H1 (cell line): ENCODE results near the gene TMEM161B. TPM values are rescaled to one million over a fixed set of nuclear protein-coding genes. Genes with fewer than 3 reads are reported as not detected.
"Not testable (repeated sequence)": the region's sequence is repeated elsewhere in the genome, so short reads cannot be mapped to it uniquely, and the experiment has no call there.

Experiments
- CTCF ChIA-PET: fragments of 300-600 bp; sonication (Branson Sonifier 250); formaldehyde crosslinking; loops from one replicate; lab custom pipeline; 2021; ENCODE audit not compliant: partially characterized antibody; lab: Charles Lee
- POLR2A ChIA-PET: fragments of 300-600 bp; sonication (Branson Sonifier 250); formaldehyde crosslinking; loops from one replicate; lab custom pipeline; 2021; ENCODE audit warnings: inconsistent platforms; ENCODE audit not compliant: partially characterized antibody; lab: Charles Lee
- DNase-seq, 2 experiments: peaks; one replicate each; pipeline versions ENCODE4 v3.0.0 to v3.0.0-alpha.2; 2010 to 2022; ENCODE audit warnings: low spot score in 2 of 2, low read depth in 1 of 2, mixed read lengths in 1 of 2
- FAIRE-seq: peaks from 2 replicates; lab custom pipeline; 2011; peaks lifted over from hg19 to GRCh38; lab: Jason Lieb, UNC
- H2AFZ ChIP-seq: 2 replicates; pipeline ENCODE4 v1.8.1; 2012; ENCODE audit warnings: low read length, inconsistent platforms
- H2AK5ac ChIP-seq: 2 replicates; pipeline ENCODE4 v1.6.1; 2013; ENCODE audit warnings: low read depth, low read length
- H2BK120ac ChIP-seq: replicated peaks from 2 replicates; pipeline ENCODE3; 2013; ENCODE audit warnings: low read depth, low read length, inconsistent platforms
- H2BK12ac ChIP-seq: 2 replicates; pipeline ENCODE4 v1.6.1; 2013; ENCODE audit warnings: low read depth, low read length
- H2BK15ac ChIP-seq: 2 replicates; pipeline ENCODE4 v1.6.1; 2013; ENCODE audit warnings: low read length
- H2BK20ac ChIP-seq: 2 replicates; pipeline ENCODE4 v1.6.1; 2013; ENCODE audit warnings: low read length
- H2BK5ac ChIP-seq: 2 replicates; pipeline ENCODE4 v1.6.1; 2013; ENCODE audit warnings: low read depth, low read length
- H3K14ac ChIP-seq: 2 replicates; pipeline ENCODE4 v1.6.1; 2013; ENCODE audit warnings: inconsistent platforms; ENCODE audit not compliant: insufficient read length
- H3K18ac ChIP-seq: 2 replicates; pipeline ENCODE4 v1.6.1; 2013; ENCODE audit warnings: low read length; ENCODE audit errors: extremely low read depth
- H3K23ac ChIP-seq: 2 replicates; pipeline ENCODE4 v1.6.1; 2013; ENCODE audit warnings: inconsistent platforms; ENCODE audit not compliant: insufficient read length
- H3K23me2 ChIP-seq: 2 replicates; pipeline ENCODE4 v1.6.1; 2013; ENCODE audit warnings: low read depth, low read length
- H3K27ac ChIP-seq: 2 replicates; pipeline ENCODE4 v1.6.1; 2011; ENCODE audit warnings: low read depth, low read length, inconsistent platforms
- H3K27me3 ChIP-seq, 4 experiments: replicated peaks in 1 of 4; 1 replicate in 1 of 4; 2 replicates in 3 of 4; pipeline versions ENCODE4 v1.6.1 to v1.8.1; 2011 to 2013; ENCODE audit warnings: low read length in 3 of 4, mild to moderate bottlenecking in 3 of 4, inconsistent platforms in 2 of 4, mixed read lengths in 2 of 4, moderate library complexity in 1 of 4; ENCODE audit not compliant: control insufficient read depth in 3 of 4, insufficient read depth in 3 of 4; ENCODE audit errors: extremely low read depth in 1 of 4
- H3K36me3 ChIP-seq, 4 experiments: 2 replicates each; pipeline versions ENCODE4 v1.6.1 to v1.8.1; 2011 to 2013; ENCODE audit warnings: mild to moderate bottlenecking in 4 of 4, low read length in 3 of 4, moderate library complexity in 2 of 4, control low read depth in 1 of 4, inconsistent platforms in 1 of 4; ENCODE audit not compliant: insufficient read depth in 4 of 4, control insufficient read depth in 2 of 4
- H3K4ac ChIP-seq: replicated peaks from 2 replicates; pipeline ENCODE3; 2013; ENCODE audit warnings: low read length, low read depth, mixed read lengths, inconsistent platforms; ENCODE audit not compliant: insufficient read length
- H3K4me1 ChIP-seq, 4 experiments: replicated peaks in 1 of 4; 1 replicate in 1 of 4; 2 replicates in 3 of 4; pipeline versions ENCODE4 v1.6.1 to v1.8.1; 2011 to 2013; ENCODE audit warnings: low read length in 3 of 4, inconsistent platforms in 2 of 4, mixed read lengths in 1 of 4; ENCODE audit not compliant: insufficient read depth in 4 of 4, control insufficient read depth in 3 of 4
- H3K4me2 ChIP-seq, 2 experiments: 2 replicates each; pipeline versions ENCODE4 v1.6.1 to v1.8.1; 2011 to 2013; ENCODE audit warnings: low read depth in 2 of 2, low read length in 2 of 2, control low read depth in 1 of 2, inconsistent platforms in 1 of 2, mild to moderate bottlenecking in 1 of 2; ENCODE audit not compliant: insufficient read depth in 1 of 2
- H3K4me3 ChIP-seq, 4 experiments: fragments of 200-600, 300-600 bp in 1 of 4; sonication (generic), shearing (Covaris generic), sonication (Bioruptor Twin) in 1 of 4; 2 replicates each; pipeline versions ENCODE4 v1.5.1 to v1.8.1; 2011 to 2016; ENCODE audit warnings: low read length in 4 of 4, low read depth in 3 of 4, control low read depth in 2 of 4, inconsistent platforms in 2 of 4, mild to moderate bottlenecking in 2 of 4, mixed read lengths in 1 of 4, moderate library complexity in 1 of 4; ENCODE audit not compliant: insufficient read depth in 2 of 4; ENCODE audit errors: extremely low read depth in 1 of 4
- H3K56ac ChIP-seq: replicated peaks from 2 replicates; pipeline ENCODE3; 2013; ENCODE audit warnings: low read depth, mild to moderate bottlenecking, mixed read lengths, low read length, inconsistent platforms; ENCODE audit not compliant: insufficient read length
- H3K79me1 ChIP-seq: 2 replicates; pipeline ENCODE4 v1.6.1; 2013; ENCODE audit warnings: low read depth, low read length, control low read depth
- H3K79me2 ChIP-seq, 2 experiments: 2 replicates each; pipeline versions ENCODE4 v1.6.1 to v1.8.1; 2012 to 2013; ENCODE audit warnings: low read length in 2 of 2, mild to moderate bottlenecking in 2 of 2, inconsistent platforms in 1 of 2; ENCODE audit not compliant: insufficient read depth in 2 of 2, control insufficient read depth in 1 of 2
- H3K9ac ChIP-seq, 4 experiments: replicated peaks in 1 of 4; 1 replicate in 1 of 4; 2 replicates in 3 of 4; pipeline versions ENCODE4 v1.6.1 to v1.8.1; 2011 to 2013; ENCODE audit warnings: low read depth in 3 of 4, low read length in 3 of 4, control low read depth in 2 of 4, mild to moderate bottlenecking in 2 of 4, moderate library complexity in 2 of 4, inconsistent platforms in 1 of 4; ENCODE audit errors: extremely low read depth in 1 of 4
- H3K9me3 ChIP-seq, 2 experiments: 2 replicates each; pipeline versions ENCODE4 v1.6.1 to v1.8.1; 2012 to 2013; ENCODE audit warnings: mild to moderate bottlenecking in 2 of 2, moderate library complexity in 2 of 2, control low read depth in 1 of 2, inconsistent platforms in 1 of 2, low read depth in 1 of 2, low read length in 1 of 2, mixed read lengths in 1 of 2; ENCODE audit not compliant: insufficient read depth in 2 of 2
- H4K20me1 ChIP-seq, 2 experiments: replicated peaks in 1 of 2; 2 replicates each; pipeline versions ENCODE3 to v1.8.1; 2011 to 2013; ENCODE audit warnings: inconsistent platforms in 2 of 2, low read length in 2 of 2, mild to moderate bottlenecking in 1 of 2; ENCODE audit not compliant: insufficient read depth in 2 of 2, control insufficient read depth in 1 of 2
- H4K5ac ChIP-seq: 2 replicates; pipeline ENCODE4 v1.6.1; 2013; ENCODE audit warnings: low read length, low read depth, mixed read lengths, inconsistent platforms; ENCODE audit not compliant: insufficient read length
- H4K8ac ChIP-seq: 2 replicates; pipeline ENCODE4 v1.8.0; 2013; ENCODE audit warnings: mild to moderate bottlenecking, moderate library complexity, low read length, inconsistent platforms; ENCODE audit not compliant: insufficient read depth; ENCODE audit errors: extremely low read depth
- H4K91ac ChIP-seq: replicated peaks from 2 replicates; pipeline ENCODE3; 2013; ENCODE audit warnings: low read length, mixed read lengths, inconsistent platforms; ENCODE audit not compliant: insufficient read length
- ATF3 ChIP-seq: IDR thresholded peaks from 2 replicates; pipeline ENCODE4 v1.6.1; 2011; ENCODE audit warnings: low read depth, mild to moderate bottlenecking, low read length; ENCODE audit not compliant: insufficient read depth
- CEBPB ChIP-seq: IDR thresholded peaks from 2 replicates; pipeline ENCODE4 v1.6.1; 2012; ENCODE audit warnings: low read depth, low read length
- CREB1 ChIP-seq: IDR thresholded peaks from 2 replicates; pipeline ENCODE4 v1.6.1; 2012; ENCODE audit warnings: inconsistent platforms
- HDAC6 ChIP-seq: IDR thresholded peaks from one replicate; pipeline ENCODE4 v1.7.1; 2012; ENCODE audit warnings: low read depth, mild to moderate bottlenecking, inconsistent platforms, low read length, moderate library complexity
- JUND ChIP-seq: IDR thresholded peaks from 2 replicates; pipeline ENCODE4 v1.6.1; 2011; ENCODE audit warnings: mild to moderate bottlenecking, improper control_type of control experiment, low read length
- POLR2A ChIP-seq, 2 experiments: IDR thresholded peaks; 1 replicate in 1 of 2; 2 replicates in 1 of 2; pipeline ENCODE4 v1.6.1; 2011; ENCODE audit warnings: low read depth in 2 of 2, low read length in 2 of 2, mild to moderate bottlenecking in 2 of 2; ENCODE audit errors: control extremely low read depth in 1 of 2
- POLR2AphosphoS5 ChIP-seq: IDR thresholded peaks from 2 replicates; pipeline ENCODE4 v1.6.1; 2011; ENCODE audit warnings: low read depth, low read length
- WGBS, 2 experiments: shearing (Covaris generic) in 1 of 2; methylation state at CpG; one replicate each; pipeline versions ENCODE4 v1.1.6 to v1.1.7; 2013 to 2015; ENCODE audit warnings: low lambda C conversion rate in 2 of 2, mixed read lengths in 2 of 2, inconsistent platforms in 1 of 2, low coverage in 1 of 2, missing lambda C conversion rate in 1 of 2; ENCODE audit not compliant: insufficient replicate concordance in 2 of 2, insufficient coverage in 1 of 2, insufficient read length in 1 of 2; ENCODE audit errors: extremely low coverage in 1 of 2, missing lambda C conversion rate in 1 of 2; 5-methylcytosine and 5-hydroxymethylcytosine counted together
- polyA plus RNA-seq, 7 experiments: library from polyadenylated mRNA; depleted of rRNA in 3 of 7; stranded (reverse) in 5 of 7; unstranded in 2 of 7; fragments of >200 nt in 5 of 7; fragments of 200-250 nt in 2 of 7; gene quantifications; 1 replicate in 5 of 7; 2 replicates in 1 of 7; 4 replicates in 1 of 7; pipeline versions ENCODE4 v1.2.1 to v1.2.3, GENCODE V29; 2011 to 2013; ENCODE audit warnings: missing spikeins in 2 of 7, mixed read lengths in 2 of 7
- total RNA-seq: library from RNA; stranded (reverse); fragmentation: NEBNext Ultra II Directional; extraction: Animal tissue kit (Norgen Biotek cat#: 25700); gene quantifications from 2 replicates; pipeline ENCODE4 v1.2.1, GENCODE V29; 2021

The TMEM161B gene
- total and polyA plus RNA-seq, 2 of the 8 experiments (the other 6 are each of a cell fraction or from before 2014, with no cell fraction given): 7.4 to 13.8 TPM

- TF ChIP-seq POLR2A (IDR thresholded peaks at IDR 0.05; ENCODE audit: control extremely low read depth in 1 of 2, low read depth in 2 of 2, low read length in 2 of 2): no peak
- TF ChIP-seq HDAC6: no peak
- no peak for TF ChIP-seq CREB1
- no peak for TF ChIP-seq ATF3
- TF ChIP-seq JUND: no peak
- no peak for TF ChIP-seq POLR2AphosphoS5
- no peak for TF ChIP-seq CEBPB
These were observed 85.4 kb downstream of the TMEM161B start (continued) for GRCh38 chr5:88183255-88183654.

GRCh38 chr5:88177486-88177885, 91.2 kb downstream of the TMEM161B start:
- H2BK15ac ChIP-seq, H3K56ac ChIP-seq, H3K4me3 ChIP-seq, H3K23me2 ChIP-seq, H3K79me2 ChIP-seq, H3K79me1 ChIP-seq, H3K27ac ChIP-seq, H3K23ac ChIP-seq, H2AK5ac ChIP-seq, H2BK120ac ChIP-seq, H3K27me3 ChIP-seq, H2BK12ac ChIP-seq, H4K8ac ChIP-seq, H3K36me3 ChIP-seq, H3K4ac ChIP-seq, H4K20me1 ChIP-seq, H3K4me2 ChIP-seq, FAIRE-seq, H3K18ac ChIP-seq, H2BK5ac ChIP-seq, H4K5ac ChIP-seq, H2AFZ ChIP-seq, H3K14ac ChIP-seq, H2BK20ac ChIP-seq, H3K9ac ChIP-seq, H3K4me1 ChIP-seq, DNase-seq, H4K91ac ChIP-seq: not testable (repeated sequence)
- ChIA-PET CTCF (interaction anchor here (1.3 to 2.3 kb wide), 2 partner anchors 12 to 14 kb away, joined by 3 to 11 read pairs; no protein-coding TSS in a partner anchor), POLR2A (interaction anchor here (1.4 kb wide), 1 partner anchor 13 kb away, joined by 5 read pairs; no protein-coding TSS in a partner anchor)
- H3K9me3 ChIP-seq: peaks cover 0 to 12% of the 10 kb centered on the region in 2 experiments; a peak in 2 of 4 replicates
- WGBS, 2 experiments: 85% methylated on average over 10 of the region's 13 CpGs; no CpG with 5 or more reads in 1 of the 2 experiments
